HG02981 (cell line): ENCODE measurements around the gene DLGAP4.

Source experiments
- ATAC-seq: cut with Tn5 transposase; IDR thresholded peaks from one replicate; pipeline ENCODE4 v1.9.1; 2021; ENCODE audit warnings: mild to moderate bottlenecking, moderate library complexity; ENCODE audit not compliant: unreplicated experiment

The DLGAP4 gene

GRCh38 chr20:36525620-36526365, 219.7 kb downstream of the DLGAP4 start:
- no peak for ATAC-seq

DNA sequence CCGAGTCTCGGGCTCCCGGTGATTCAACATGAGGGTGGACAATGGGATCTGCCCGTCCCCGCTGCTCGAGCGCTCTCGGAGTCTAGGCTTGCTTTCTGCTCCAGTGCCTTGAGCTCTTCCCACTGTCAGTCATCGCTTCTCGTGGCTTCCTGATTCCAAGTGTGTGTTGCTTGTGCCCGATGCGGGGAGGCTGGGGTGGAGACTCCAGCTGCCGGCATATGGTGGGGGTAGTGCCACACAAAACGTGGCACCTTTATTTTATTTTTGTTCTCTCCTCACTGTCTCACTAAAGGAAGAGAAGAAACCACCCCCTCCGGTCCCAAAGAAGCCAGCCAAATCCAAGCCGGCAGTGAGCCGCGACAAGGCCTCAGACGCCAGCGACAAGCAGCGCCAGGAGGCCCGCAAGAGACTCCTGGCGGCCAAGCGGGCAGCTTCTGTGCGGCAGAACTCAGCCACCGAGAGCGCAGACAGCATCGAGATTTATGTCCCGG, 220.4 kb downstream of the DLGAP4 start:
- ATAC-seq = no peak

DNA sequence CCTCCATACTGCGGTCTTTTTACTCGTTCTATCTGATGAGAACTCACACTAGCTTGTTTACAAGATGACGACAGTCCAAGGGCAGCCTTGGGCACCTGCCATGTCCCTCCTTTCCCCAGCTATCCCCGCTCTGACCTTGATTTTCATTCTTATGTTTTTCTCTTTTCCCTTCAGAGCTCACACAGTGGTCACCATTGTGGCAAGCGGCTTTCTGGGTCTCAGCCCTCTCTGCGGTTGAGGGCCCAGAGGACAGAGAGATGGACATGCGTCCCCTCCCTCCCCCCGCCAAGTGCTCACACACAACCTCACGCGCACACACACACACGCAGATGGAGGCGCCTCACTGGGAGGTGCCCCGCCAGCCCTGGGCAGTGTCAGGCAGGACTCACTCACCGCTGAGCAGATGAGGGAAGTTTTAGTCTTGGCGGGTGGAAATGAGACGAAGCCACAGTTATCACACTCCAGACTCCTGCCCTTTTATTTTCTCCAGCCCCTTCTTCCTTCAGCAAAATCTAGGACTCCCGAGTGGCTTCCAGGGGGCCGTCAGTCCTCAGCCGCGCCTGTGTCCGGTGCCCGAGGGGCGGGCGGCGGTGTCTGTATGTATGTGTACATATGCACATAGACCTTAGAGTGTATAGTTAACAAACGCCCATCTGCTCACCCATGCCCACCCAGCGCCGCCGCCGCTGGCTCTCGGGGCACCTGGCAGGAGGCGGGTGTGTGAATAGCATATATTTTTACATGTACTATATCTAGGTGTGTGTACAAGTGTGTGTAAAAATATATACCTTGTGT, 221.4 kb downstream of the DLGAP4 start:
- ATAC-seq = no peak

DNA sequence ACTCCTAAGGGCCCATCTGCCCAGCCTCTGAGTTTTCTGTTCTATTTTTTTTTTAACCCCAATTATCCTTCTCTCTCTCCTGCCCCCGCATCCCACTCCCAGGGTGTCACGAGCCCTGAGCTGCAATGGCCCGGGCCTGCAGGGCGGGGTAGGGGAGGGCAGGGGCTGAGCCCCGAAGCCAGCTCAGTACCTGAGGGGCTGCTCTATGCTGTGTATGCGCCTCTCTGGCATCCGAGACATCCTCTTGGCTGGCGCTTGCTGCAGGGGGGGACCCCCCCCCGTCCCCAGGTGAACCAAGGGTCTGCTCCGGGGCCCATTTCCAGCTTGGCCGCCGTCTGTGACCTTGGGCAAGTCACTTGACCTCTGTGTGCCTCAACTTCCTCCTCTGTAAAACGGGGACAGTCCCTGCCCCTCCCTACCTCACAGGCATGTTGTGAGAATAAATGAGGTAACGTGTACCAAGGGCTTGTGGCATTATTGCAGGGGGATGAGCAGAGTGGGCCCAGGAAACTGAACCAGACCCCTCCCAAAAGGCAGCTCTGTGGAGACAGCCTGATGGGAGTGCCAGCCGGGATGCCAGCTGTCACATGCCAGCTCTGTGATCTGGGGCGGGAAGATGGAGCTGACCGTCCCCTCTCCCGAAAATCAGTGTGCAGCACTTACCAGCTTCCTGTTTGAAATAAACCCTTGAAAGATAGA, 222.2 kb downstream of the DLGAP4 start:
- no peak for ATAC-seq

- no peak for ATAC-seq
These were observed 222.8 kb downstream of the DLGAP4 start for GRCh38 chr20:36528875-36529417.

- no peak for ATAC-seq
These were observed 226.2 kb downstream of the DLGAP4 start for GRCh38 chr20:36532388-36532787.

GRCh38 chr20:36532822-36533221, 226.7 kb downstream of the DLGAP4 start:
- no peak for ATAC-seq

DNA sequence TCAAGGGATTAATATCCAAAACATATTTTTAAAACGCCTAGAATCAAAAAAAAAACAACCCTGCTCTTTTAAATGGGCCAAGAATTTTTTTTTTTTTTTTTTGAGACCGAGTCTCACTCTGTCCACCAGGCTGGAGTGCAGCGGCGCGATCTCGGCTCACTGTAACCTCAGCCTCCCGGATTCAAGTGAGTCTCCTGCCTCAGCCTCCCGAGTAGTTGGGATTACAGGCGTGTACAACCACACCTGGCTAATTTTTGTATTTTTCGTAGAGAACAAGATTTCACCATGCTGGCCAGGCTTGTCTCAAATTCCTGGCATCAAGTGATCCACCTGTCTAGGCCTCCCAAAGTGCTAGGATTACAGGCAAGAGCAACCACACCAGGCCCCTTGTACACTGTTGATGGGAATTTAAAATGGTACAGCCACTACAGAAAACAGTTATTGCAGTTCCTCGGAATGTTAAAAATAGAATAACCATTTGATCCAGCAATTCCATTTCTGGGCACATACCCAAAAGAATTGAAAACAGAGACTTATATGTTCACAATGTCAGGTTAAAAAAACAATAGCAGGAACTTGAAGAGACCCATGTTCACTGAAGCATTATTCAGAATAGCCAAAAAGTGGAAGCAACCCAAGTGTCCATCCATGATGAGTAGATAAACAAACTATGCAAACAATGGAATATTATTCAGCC, 232.0 kb downstream of the DLGAP4 start:
- no peak for ATAC-seq

- no peak for ATAC-seq
These were observed 234.5 kb downstream of the DLGAP4 start for GRCh38 chr20:36540551-36541211.

- ATAC-seq = no peak
These were observed 235.2 kb downstream of the DLGAP4 start, which contains the start of gene MYL9 for GRCh38 chr20:36541227-36541767. Gene MYL9, plus strand, starts transcription at chr20:36541519. Its CDS starts 3,366 bp downstream, at chr20:36544885.

GRCh38 chr20:36541768-36542488, 235.8 kb downstream of the DLGAP4 start:
- ATAC-seq = no peak

DNA sequence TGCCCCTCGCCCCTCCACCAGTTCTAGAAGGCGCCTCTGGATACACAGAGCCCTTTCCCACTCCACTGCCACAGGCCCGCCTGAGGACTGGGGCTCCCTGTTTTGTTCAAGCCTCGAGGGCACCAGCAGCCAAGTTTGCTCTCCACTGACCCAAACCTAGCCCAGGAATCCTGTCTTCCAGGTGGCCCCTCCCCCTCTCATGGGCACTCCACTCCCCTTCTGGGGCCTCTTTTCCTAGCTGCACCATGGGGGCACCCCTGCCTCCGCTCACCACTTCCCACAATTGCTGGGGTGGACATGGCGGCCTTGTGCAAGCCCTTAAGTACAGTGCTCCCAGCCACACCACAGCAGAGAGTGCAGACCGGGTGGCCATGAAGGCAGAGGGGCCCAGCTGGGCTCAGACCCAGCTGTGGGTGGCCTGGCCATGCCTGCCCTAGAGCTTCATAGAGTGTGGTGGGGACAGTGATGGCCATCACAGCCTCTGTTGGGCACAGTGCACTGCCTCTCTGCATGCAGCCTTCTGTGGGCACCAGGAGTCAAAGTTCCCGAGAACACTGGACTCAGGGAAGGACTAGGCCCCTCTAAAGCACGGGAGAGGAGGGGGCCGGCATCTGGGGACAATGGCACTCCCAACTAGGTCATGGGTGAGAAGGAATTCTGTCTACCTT, 236.5 kb downstream of the DLGAP4 start:
- no peak for ATAC-seq

DNA sequence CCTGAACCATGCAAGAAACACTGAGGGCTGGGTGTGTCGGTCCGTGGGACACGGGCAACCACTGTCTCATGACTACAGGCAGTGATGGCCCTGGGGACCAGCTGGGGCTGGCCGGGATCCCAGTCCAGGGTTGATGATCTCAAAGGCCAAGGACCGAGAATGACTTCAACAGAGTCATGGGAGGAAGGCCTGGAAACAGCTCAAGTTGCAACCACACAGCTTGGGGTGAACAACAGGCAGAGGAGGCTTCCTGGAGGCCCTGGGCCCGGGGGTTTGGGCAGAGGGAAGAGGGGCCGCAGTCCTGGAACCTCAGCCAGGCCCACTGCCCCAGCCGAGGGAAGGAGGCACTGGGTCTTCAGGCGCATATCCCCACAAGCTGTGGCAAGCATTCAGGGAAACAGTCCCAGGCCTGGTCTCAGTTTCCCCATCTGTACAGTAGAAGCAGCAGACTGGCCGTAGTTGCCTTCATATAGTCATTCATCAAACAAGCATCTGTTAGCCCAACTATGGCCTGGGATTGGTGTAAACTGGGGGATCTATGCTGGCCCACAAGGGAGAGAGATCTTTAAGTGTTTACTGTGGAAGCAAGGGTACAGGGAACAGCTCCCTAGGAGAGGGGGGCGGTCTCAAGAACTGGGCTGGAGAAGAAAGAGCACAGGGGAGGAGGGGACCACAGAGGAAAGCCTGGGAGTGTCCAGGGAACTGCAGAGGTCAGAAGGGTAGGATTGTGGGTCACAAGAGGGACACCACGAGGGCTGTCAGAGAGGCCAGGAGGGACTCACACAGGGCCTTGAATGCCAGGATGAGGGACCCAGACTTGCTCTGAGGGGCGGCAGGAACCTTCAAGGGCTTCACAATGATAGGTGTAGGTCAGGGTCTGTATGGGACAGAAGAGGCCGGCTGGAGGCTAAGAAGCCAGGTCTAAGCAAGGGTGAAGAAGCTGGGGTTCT, 237.3 kb downstream of the DLGAP4 start:
- no peak for ATAC-seq

GRCh38 chr20:36544134-36545018, 238.2 kb downstream of the DLGAP4 start:
- no peak for ATAC-seq

GRCh38 chr20:36546111-36546736, 240.1 kb downstream of the DLGAP4 start:
- no peak for ATAC-seq
